ENCODE measurements around the gene SFXN4.
"Not testable (repeated sequence)": the region's sequence is repeated elsewhere in the genome, so short reads cannot be mapped to it uniquely, and the experiment has no call there.

SFXN4 gene

GRCh38 chr10:119189811-119190282, 24.3 kb upstream of the SFXN4 start:
- 0 out of 2 replicates have a peak, but pooled peaks cover 3% of the 10 kb centered on the region for H3F3A ChIP-seq (ENCODE audit: control insufficient read depth, insufficient read depth)
- TF ChIP-seq, protein P1, sequence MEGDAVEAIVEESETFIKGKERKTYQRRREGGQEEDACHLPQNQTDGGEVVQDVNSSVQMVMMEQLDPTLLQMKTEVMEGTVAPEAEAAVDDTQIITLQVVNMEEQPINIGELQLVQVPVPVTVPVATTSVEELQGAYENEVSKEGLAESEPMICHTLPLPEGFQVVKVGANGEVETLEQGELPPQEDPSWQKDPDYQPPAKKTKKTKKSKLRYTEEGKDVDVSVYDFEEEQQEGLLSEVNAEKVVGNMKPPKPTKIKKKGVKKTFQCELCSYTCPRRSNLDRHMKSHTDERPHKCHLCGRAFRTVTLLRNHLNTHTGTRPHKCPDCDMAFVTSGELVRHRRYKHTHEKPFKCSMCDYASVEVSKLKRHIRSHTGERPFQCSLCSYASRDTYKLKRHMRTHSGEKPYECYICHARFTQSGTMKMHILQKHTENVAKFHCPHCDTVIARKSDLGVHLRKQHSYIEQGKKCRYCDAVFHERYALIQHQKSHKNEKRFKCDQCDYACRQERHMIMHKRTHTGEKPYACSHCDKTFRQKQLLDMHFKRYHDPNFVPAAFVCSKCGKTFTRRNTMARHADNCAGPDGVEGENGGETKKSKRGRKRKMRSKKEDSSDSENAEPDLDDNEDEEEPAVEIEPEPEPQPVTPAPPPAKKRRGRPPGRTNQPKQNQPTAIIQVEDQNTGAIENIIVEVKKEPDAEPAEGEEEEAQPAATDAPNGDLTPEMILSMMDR (IDR thresholded peaks at IDR 0.05; ENCODE audit: low read depth, low read length, poor library complexity, severe bottlenecking) = no peak
- no peak for TF ChIP-seq EZH2phosphoT487 (IDR thresholded peaks at IDR 0.05; ENCODE audit: borderline replicate concordance, low read length)
- H3K9me3 ChIP-seq (ENCODE audit: control insufficient read depth, insufficient read depth, low read length) = no peaks in the 10 kb centered on the region
- H3K79me2 ChIP-seq (ENCODE audit: control insufficient read depth, low read length) = no peaks in the 10 kb centered on the region
- H3K4me2 ChIP-seq (ENCODE audit: low read length) = no peak overlapping the region
- no peaks in the 10 kb centered on the region for H3K9me2 ChIP-seq (replicated peaks; ENCODE audit: control insufficient read depth, low read length)
- H3K27me3 ChIP-seq (ENCODE audit: control insufficient read depth, low read length) = no peaks in the 10 kb centered on the region; the same call in 1 of the 2 replicates
- no peak overlapping the region for H3K4me3 ChIP-seq (ENCODE audit: low read length)
- no peaks in the 10 kb centered on the region for H3K36me3 ChIP-seq (ENCODE audit: control insufficient read depth, low read length)
- H3K27ac ChIP-seq (ENCODE audit: low read depth, low read length) = no peak overlapping the region
- H3K4me1 ChIP-seq (ENCODE audit: control insufficient read depth, low read length) = 0 out of 2 replicates have a peak, but pooled peaks cover 5% of the 10 kb centered on the region
- no peaks in the 10 kb centered on the region for H4K20me1 ChIP-seq (ENCODE audit: control insufficient read depth, insufficient read depth, low read depth, low read length)

- Histone ChIP-seq H3K4me2 (ENCODE audit: low read length) (no peak overlapping the region), H3K27ac (ENCODE audit: low read depth, low read length) (no peak overlapping the region), H3K4me1 (ENCODE audit: control insufficient read depth, low read length) (peaks cover 8% of the 10 kb centered on the region), H3F3A (ENCODE audit: control insufficient read depth, insufficient read depth) (no peaks in the 10 kb centered on the region; the same call in 1 of the 2 replicates), H3K36me3 (ENCODE audit: control insufficient read depth, low read length) (no peaks in the 10 kb centered on the region), H3K9me3 (ENCODE audit: control insufficient read depth, insufficient read depth, low read length) (no peaks in the 10 kb centered on the region), H3K9me2 (replicated peaks; ENCODE audit: control insufficient read depth, low read length) (no peaks in the 10 kb centered on the region), H4K20me1 (ENCODE audit: control insufficient read depth, insufficient read depth, low read depth, low read length) (no peaks in the 10 kb centered on the region), H3K27me3 (ENCODE audit: control insufficient read depth, low read length) (no peaks in the 10 kb centered on the region), H3K4me3 (ENCODE audit: low read length) (no peak overlapping the region), H3K79me2 (ENCODE audit: control insufficient read depth, low read length) (0 out of 2 replicates have a peak, but pooled peaks cover 4% of the 10 kb centered on the region)
- TF ChIP-seq, protein P1 (IDR thresholded peaks at IDR 0.05; ENCODE audit: low read depth, low read length, poor library complexity, severe bottlenecking) = no peak
- TF ChIP-seq EZH2phosphoT487 (IDR thresholded peaks at IDR 0.05; ENCODE audit: borderline replicate concordance, low read length) = no peak
These were observed 18.3 kb upstream of the SFXN4 start for GRCh38 chr10:119183664-119184412.

- not testable (repeated sequence) for H3K4me2 ChIP-seq (ENCODE audit: low read length); H3K27ac ChIP-seq (ENCODE audit: low read depth, low read length); H3K9me2 ChIP-seq (replicated peaks; ENCODE audit: control insufficient read depth, low read length); H3K27me3 ChIP-seq (ENCODE audit: control insufficient read depth, low read length); H3F3A ChIP-seq (ENCODE audit: control insufficient read depth, insufficient read depth); H3K4me3 ChIP-seq (ENCODE audit: low read length); H4K20me1 ChIP-seq (ENCODE audit: control insufficient read depth, insufficient read depth, low read depth, low read length); H3K9me3 ChIP-seq (ENCODE audit: control insufficient read depth, insufficient read depth, low read length)
- Histone ChIP-seq H3K36me3 (ENCODE audit: control insufficient read depth, low read length) (peaks cover 23% of the 10 kb centered on the region), H3K4me1 (ENCODE audit: control insufficient read depth, low read length) (peaks cover 27% of the 10 kb centered on the region), H3K79me2 (ENCODE audit: control insufficient read depth, low read length) (peaks cover 31% of the 10 kb centered on the region)
These were observed 15.4 kb upstream of the SFXN4 start for GRCh38 chr10:119180850-119181400.

All from DOHH2 (cell line).